NCI-H2107 treated with DMSO at 0.1 percent for 48 hours (cell line): ENCODE results near the gene RNF225.
"Not testable (repeated sequence)": the region's sequence is repeated elsewhere in the genome, so short reads cannot be mapped to it uniquely, and the experiment has no call there.

ENCODE experiments used
- DNase-seq: peaks from one replicate; lab custom pipeline; 2025; ENCODE audit not compliant: unreplicated experiment; lab: John Stamatoyannopoulos, UW

Gene RNF225

DNA sequence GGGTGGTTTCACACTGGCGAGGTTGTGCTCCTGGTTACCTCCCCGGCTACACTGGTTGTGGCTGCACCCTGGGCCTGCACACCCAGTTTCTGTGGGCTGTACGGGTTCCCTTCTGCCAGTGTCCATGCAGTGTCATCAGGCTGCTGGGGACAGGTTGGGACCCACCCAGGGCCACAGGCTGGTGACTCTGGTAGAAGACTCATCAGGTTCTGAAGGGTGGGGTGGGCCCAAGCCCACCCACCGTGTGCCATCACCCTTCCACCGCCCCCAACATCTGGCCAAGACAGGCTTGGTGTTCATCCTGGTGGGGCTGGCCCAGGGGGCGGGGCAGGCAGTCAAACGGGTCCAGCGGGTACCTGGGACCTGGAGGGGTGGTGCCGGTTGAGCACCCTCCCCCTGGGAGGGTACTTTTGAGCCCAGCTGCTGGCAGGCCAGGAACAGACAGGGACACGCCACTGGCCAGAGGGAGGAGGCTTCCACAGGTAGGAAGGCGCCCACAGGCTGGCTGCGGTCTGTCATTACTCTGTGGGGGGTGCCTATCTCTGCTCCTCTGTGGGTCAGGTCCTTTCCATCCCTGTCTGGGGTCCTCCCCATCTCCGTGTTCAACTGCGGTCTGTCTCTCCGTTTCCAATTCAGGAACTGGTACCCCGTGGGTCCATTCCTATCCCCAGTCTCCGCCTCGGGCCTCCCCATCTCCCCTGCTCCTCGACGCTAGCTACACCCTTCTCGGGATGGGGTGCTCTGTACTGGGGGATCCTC, at the start of gene RNF225:
Gene RNF225, plus strand, starts transcription at position 437 of the 759 bp plus-strand sequence. CDS start 434 bp downstream, outside the sequence.
- no peak for DNase-seq

DNA sequence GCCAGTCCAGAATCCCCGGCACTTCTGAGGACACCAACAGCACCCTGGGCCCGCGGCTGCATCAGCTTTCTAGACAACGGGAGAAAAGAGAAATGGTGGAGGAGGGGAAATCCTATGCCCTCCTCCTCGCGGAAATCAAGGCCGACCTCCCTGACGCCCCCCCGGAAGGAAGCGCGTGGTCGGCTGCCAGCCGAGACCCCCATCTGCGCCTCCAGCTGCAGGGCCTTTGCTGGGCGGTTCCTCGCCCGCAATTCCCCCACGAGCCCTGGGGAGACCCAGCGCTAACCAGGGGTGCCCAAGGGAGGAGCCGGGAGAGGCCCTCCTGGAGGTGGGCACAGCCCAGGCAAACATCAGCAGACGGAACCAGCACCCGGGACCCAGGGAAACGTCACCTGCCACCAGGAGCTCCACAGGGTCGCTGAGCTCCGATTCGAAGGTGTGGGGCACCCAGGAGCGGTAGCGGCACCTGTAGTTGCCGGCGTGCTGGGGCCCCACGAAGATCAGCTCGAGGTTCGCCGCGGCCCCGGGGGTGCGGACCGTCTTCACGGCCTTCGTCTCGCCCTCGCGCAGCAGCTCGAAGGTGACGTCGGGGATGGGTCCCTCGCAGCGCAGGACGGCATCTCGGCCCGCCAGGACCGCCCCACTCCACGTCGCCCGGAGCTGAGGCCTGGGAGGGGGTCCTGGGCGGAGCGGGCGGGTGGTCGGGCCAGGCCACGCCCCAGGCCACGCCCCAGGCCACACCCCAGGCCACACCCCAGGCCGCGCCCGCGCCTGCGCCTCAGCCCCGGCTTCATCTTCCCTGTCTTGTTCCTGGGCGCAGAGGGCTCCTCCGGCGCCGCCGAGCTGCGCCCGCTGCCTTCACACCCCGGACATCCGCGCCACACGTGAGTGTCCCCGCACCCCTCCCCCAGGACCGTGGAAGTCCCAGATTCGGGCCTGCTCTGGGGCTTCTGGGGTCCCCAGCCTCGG, 48.2 kb upstream of the RNF225 start:
- DNase-seq, result peak; percentile 40

DNA sequence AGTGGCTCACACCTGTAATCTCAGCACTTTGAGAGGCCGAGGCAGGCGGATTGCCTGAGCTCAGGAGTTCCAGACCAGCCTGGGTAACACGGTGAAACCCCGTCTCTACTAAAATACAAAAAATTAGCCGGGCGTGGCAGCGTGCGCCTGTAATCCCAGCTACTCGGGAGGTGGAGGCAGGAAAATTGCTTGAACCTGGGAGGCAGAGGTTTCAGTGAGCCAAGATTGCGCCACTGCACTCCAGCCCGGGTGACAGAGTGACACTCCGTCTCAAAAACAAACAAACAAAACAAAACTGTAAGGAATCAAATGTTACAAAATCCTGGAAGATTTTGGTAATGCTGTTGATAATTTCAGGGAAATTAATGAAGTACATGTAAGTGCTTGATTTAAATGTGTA, 47.4 kb upstream of the RNF225 start:
- DNase-seq, result not testable (repeated sequence)

DNA sequence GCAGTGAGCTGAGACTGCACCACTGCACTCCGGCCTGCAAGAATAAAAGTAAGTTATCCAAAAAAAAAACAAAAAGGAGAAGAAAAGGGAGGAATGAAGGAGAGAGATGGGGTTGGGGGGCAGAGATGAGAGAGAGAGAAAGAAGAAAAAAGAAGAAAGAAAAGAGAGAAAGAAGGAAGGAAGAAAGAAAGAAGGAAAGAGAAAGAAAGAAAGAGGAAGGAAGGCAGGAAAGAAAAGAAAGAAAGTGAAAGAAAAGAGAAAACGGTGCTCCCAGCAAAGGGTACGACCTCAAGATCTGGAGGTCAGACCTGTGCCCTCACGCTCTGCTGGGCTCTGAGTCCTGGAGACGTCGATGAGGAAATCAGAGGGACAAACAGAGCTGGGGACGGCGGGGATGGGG, 45.9 kb upstream of the RNF225 start:
- no peak for DNase-seq

DNA sequence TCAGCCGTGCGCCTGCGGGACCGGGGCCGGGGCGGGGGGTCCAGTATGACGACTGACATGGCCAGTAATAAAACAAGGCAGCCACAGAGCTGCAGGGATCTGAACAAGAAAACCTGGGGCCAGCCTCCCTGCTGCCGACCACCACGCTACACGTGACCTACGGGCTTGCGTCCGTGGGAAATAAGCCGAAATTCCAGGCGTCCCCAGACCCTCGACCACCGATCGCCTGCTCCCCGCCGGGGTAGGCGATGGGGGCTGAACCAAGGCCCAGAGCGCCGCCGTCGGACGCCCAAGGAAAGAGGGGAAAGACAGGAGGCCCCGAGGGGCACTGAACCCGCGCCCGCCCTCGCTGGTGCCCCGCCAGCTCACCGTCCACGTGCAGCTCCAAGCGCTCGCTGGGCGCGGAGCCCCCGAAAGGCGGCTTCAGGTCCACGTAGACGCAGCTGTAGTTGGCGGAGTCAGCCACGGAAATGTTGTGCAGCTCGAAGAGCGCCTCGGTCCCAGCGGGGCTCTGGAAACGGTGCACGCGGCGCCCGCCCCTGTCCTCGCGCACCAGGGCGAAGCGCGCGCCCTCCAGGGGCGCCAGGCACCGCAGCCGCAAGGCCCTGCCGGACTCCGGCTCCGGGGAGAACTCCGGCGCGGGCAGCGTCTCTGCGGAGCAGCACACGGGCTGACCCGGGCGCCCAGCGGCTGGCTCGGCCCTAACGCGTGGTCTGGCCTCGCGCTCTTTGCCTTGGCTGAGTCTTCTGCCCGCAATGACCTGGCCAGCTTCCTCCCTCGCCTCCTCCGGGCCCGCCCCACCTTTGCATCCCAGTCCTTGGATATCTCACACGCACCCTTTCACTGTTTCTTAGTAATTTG, 45.2 kb upstream of the RNF225 start:
- no peak for DNase-seq

DNA sequence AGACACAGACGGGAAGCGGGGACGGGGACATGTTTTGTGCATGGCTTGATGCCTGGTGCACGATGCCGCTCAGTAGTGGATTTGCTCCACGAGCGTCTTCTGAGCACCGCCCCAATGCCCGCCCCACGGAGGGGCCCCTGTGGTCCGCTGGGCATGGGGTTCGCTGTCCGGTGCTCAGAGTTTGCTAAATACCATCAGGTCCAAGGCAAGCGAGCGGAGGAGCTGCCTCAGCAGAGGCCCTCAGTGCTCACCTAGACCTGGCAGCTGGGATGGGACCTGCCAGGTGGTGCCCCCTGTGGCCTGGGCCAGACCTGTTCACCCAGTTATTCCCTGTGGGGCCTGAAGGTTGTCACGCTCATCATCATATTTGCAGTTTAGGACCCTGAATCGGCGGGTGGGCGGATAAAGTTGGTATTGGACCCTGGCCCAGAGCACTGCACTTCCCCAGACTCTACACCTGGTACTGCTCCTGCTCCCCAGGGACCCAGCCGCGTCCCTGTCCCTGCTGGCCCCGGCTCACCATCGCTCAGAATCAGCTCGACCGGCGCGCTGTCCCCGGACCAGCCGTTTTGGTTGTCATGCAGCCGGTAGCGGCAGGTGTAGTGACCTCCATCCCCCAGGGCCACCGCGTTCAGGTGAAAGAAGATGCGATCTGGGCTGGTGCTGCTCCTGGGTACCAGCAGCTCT, 44.4 kb upstream of the RNF225 start:
- no peak for DNase-seq

DNA sequence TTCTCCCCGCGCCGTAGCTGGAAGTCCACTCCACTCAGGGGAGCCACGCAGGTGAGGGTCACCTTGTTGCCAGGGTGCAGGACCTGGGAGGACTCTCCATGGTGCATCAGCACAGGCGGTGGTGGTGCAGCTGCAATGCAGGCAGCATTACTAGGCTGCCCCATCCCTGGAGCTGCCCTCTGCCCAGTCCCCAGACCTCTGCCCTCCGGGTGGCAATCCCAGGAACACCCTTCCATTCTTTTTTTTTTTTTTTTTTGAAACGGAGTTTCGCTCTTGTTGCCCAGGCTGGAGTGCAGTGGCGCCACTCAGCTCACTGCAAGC, 43.9 kb upstream of the RNF225 start:
- no peak for DNase-seq

DNA sequence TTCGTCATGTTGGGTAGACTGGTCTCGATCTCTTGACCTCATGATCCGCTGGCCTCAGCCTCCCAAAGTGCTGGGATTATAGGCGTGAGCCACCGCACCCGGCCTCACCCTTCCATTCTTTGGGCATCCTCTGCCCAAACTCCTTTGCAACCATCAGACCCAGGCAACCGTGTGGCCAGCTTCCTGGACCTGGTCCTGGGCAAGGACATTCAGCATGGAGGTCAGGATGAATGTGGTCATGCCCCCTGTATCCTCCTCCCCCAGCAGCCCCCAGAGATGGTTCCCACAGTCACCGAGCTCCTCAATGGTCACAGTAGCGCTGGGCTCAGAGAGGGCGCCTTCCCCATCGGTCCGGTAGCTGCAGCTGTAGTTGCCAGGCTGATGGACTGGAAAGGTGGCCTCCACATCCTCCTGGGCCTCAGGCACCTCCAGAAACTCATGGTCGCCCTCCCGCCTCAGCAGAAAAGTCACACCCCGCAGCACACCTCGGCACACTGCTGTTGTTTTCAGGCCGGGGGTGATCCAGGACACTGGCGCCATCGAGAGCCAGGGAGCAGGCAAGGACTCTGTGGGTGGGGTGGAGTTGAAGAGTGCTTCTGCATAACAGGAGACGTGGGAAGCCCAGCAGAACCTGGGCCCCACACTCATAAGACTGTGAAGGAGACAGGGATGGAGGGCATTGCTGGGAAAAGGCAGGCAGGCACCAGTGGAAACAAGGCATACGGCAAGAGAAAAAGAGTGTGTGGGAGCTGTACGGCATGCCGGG, 43.3 kb upstream of the RNF225 start:
- no peak for DNase-seq

DNA sequence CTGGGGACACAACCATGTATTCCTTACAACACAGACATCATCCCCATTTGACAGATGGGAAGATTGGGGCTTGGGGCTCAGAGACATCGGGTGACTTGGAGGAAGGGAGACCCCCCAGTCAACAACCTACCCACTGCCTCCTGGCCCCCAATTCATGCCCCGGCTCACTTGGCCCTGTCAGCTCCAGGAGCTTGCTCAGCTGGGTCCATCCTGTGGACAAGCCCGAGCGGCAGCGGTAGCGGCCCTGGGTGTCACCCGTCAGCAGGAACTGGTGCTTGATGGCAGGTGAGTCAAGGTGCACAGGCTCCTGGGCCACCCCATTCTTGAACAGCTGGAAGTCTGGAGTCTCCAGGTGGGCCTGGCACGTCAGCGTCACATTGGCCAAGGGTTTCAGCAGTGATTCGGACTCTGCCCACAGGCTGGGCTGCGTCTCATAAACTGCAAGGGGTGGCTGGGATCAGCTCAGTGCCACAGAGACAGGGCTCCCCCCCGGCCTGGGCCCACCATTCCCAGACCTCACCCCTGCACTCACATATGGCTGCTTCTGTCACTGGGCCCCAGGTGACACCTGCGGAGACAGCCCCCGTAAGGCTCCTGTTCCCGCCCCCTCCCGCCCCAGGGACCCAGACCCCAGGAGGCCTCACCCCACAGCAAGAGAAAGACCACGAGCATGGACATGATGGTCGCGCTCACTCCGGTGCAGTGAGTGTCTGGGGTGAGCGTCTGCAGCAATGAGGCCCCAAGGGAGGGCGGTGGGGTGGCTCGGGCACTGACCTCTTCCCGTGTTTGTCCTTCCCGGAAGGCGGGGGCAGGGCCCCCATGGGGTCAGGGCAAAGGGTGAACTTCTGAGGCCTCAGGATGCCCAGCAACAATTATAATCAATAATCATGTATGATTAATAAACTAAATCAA, 42.4 kb upstream of the RNF225 start, which contains the start of gene A1BG:
Gene A1BG, minus strand, starts transcription at position 733 of the 912 bp plus-strand sequence. Its CDS starts 55 bp downstream, at position 678.
- no peak for DNase-seq

DNA sequence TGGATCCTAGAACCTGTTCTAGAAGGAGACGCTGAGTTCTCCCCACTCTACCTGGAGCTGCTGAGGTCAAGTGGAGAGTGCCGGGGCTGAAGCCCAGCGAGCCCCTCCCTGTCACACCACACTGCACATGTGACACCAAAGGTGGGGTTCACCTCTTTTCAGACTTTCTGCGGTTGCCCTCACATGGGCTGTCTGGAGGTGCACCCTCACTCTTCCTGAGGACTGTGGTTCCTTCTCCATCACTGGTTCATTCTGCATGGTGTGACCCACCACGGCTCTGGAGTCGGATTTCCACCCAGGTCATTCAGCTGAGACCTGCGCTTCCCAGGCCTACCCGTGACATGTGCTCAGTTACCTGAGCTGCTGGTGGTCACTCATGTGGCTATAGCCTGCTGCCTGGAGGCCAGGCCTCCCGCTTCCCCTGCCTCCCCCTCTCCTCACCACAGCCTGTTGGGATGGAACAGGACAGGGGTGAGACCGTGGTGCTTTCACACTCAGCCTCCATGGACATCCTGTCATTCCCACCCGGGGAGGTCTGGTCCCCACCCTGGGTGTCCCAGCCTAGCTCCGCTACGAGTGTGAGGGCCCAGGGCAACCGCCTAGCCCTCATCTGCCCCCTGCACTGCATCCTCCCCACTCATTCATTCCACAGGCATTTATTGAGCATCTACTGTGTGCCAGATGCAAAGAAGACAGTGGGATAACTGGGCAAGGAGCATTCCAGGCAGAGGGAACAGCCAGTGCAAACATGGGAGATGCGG, 41.6 kb upstream of the RNF225 start:
- no peak for DNase-seq

DNA sequence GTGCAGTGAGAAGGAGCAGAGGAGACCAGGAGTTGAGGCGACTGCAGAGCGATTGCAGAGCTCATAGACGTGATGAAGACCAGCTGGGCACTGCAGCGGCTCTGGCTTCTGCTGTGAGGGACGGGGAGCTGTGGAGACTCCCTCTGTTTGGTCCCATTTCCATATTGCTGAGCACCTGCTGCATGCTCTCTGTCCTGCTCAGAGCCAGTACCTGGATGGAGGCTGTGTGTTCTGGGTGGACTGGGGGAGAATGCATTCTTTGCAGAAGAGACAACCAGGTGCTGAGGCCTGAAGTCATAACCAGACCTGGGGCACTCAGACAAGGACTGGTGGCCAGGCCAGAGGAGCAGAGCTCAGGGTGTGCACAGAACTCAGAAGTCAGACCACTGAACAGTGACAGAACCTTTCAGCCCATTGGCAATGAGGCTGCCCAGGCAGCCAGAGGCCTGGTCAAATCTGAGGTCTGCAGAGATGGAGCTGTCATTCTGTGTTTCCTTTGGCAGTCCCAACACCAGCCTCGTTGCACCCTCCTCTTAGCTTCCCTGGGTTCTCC, 40.9 kb upstream of the RNF225 start:
- no peak for DNase-seq

DNA sequence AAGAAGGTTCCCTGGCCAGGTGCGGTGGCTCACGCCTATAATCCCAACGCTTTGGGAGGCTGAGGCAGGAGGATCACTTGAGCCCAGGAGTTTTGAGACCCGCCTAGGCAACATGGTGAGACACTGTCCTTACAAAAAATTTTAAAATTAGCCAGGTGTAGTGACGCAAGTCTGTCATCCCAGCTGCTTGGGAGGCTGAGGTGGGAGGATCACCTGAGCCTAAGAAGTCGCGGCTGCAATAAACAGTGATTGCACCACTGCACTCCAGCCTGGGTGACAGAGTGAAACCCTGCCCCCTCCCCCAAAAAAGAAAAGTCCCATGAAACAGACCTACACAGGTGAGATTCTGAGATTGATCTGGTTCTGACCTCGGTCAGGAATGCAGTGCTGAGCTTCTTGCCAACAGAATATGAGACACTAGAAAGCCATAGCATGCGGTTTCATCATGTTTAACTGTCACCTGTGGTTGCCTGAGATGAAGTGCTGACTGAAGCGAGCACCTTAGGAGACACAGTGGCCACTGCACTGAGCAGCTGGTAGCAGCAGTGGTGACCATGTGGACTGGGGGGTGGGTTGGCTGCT, 40.1 kb upstream of the RNF225 start:
- no peak for DNase-seq

DNA sequence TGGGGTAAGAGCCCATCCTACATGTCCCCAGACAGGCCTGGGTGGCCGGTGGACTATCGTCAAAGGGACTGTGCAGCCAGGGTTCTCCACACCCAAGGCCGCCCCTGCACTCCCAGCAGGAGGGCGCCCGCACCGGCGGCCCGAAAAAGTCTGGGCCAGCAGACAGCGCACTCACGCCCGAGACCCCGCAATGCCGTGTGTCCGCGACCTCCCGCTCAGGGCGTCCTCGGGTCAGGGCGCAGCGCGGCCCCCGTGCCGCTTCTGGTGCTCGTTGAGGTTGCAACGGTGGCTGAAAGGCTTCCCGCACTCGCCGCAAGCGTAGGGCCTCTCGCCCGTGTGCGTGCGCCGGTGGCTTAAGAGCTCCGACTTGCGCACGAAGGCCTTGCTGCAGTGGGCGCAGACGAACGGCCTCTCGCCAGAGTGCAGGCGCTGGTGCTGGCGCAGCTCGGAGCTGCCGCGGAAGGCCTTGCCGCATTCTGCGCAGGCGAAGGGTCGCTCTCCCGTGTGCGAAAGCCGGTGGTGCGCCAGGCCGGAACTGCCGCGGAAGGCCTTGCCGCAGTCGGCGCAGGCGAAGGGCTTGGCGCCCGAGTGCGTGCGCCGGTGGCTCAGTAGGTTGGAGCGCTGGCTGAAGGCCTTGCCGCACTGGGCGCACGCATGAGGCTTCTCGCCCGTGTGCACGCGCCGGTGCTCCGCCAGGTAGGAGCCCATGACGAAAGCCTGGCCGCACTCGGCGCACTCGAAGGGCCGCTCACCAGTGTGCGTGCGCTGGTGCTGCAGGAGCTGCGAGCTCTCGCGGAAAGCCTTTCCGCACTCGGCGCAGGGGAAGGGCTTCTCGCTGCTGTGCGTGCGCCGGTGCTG, 39.3 kb upstream of the RNF225 start:
- no peak for DNase-seq

DNA sequence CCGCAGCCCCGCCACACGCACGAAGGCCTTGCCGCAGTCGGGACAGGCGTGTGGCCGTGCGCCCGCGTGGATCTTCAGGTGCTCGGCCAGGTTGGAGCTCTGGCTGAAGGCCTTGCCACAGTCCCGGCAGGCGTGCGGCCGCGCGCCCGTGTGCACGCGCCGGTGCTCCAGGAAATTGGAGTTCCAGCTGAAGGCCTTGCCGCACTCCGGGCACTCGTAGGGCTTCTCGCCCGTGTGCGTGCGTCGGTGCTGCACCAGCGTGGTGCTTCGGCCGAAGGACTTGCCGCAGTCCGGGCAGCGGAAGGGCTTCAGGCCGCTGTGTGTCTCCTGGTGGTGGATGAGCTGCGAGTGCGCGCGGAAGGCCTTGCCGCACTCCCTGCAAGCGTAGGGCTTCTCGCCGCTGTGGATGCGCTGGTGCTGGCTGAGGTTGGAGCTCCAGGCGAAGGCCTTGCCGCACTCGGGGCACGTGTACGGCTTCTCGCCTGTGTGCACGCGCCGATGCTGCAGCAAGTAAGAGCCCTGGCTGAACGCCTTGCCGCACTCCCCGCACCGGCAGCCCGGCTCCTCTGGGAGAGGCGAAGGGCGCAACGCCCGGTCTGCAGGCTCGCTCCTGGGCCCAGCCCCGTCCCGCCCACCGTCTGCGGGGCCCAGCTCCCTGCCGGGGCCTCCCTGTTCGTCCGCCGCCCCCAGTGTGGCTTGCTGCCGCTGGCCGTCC, 38.5 kb upstream of the RNF225 start:
- DNase-seq, result no peak

DNA sequence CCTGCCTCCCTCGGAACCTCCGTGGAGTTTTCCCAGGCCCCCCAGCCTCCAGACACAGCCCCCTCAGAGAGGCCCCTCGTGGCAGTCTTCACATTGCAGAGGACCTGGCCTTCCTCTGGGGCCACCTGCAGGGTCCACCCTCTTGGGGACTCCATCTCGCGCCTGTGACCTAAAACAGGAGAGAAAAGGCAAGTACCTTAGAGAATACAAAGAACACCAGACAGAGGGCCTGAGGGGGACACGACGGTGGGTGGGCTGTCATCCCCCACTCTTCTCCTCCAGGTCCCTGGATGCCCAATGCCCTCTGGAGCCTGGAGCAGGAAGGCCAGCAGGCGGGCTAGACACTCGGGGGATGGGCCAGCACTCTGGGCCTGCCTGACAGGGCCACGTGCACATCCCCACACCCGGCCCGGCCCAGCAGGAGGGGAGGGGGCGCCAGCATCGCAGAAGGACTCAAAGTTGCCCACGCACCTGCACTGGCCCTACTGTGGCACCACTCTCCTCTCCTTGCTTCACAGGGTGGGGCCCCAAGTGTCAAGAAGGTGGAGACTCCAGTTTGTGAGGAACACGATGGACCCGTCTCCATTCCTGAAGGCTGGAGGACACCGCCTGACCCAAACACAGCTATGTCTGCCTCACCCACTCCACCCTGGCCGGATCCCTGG, 37.8 kb upstream of the RNF225 start:
- DNase-seq, result no peak
